WTC11 (cell line): Measurements from ENCODE around the gene DFFB. TPM values are rescaled to one million over a fixed set of nuclear protein-coding genes. Genes with fewer than 3 reads are reported as not detected.

Source experiments
- ATAC-seq: fragments of 200-7000 bp; cut with Tn5 transposase; 2 replicates; pipeline ENCODE4 v1.10.0; 2021; ENCODE audit warnings: mild to moderate bottlenecking, moderate library complexity
- CTCF ChIA-PET: fragments of 300-600 bp; sonication (Branson Sonifier 250); formaldehyde crosslinking; loops from one replicate; lab custom pipeline; 2021; ENCODE audit warnings: antibody characterized with exemption; lab: Charles Lee
- POLR2A ChIA-PET: fragments of 350-600 bp; sonication (Branson Sonifier 250); formaldehyde crosslinking; loops from one replicate; lab custom pipeline; 2021; ENCODE audit warnings: antibody characterized with exemption; lab: Charles Lee
- DNase-seq: peaks from one replicate; pipeline ENCODE4 v3.0.0; 2021; ENCODE audit warnings: low spot score
- H3K27ac Mint-ChIP-seq: 2 replicates; pipeline ENCODE4 v1.8.0; 2021; ENCODE audit warnings: mixed read lengths
- H3K27me3 Mint-ChIP-seq: 2 replicates; pipeline ENCODE4 v1.8.0; 2021; ENCODE audit warnings: low read depth, mild to moderate bottlenecking, moderate library complexity, mixed read lengths
- H3K36me3 Mint-ChIP-seq: 2 replicates; pipeline ENCODE4 v1.8.0; 2021; ENCODE audit warnings: mixed read lengths
- H3K4me1 Mint-ChIP-seq: 2 replicates; pipeline ENCODE4 v1.8.0; 2022; ENCODE audit warnings: mixed read lengths
- H3K4me3 Mint-ChIP-seq: 2 replicates; pipeline ENCODE4 v1.8.0; 2021; ENCODE audit warnings: mild to moderate bottlenecking, moderate library complexity, mixed read lengths
- H3K9me3 Mint-ChIP-seq: 2 replicates; pipeline ENCODE4 v1.8.0; 2021; ENCODE audit warnings: mixed read lengths
- ATF1 ChIP-seq: sonication (generic); formaldehyde crosslinking; IDR thresholded peaks from 2 replicates; pipeline ENCODE4 v1.8.1; 2023; ENCODE audit warnings: mild to moderate bottlenecking, moderate library complexity, missing genetic modification reagents
- CREM ChIP-seq: sonication (generic); formaldehyde crosslinking; IDR thresholded peaks from 2 replicates; pipeline ENCODE4 v1.8.1; 2022; ENCODE audit warnings: mild to moderate bottlenecking, missing genetic modification reagents, moderate library complexity
- ELF4 ChIP-seq: sonication (generic); formaldehyde crosslinking; IDR thresholded peaks from 2 replicates; pipeline ENCODE4 v1.8.1; 2022; ENCODE audit warnings: low read depth, mild to moderate bottlenecking, moderate library complexity, missing genetic modification reagents
- FOXP1 ChIP-seq: sonication (generic); formaldehyde crosslinking; IDR thresholded peaks from 2 replicates; pipeline ENCODE4 v1.8.0; 2022; ENCODE audit warnings: missing genetic modification reagents, mild to moderate bottlenecking, moderate library complexity, borderline replicate concordance
- KAT7 ChIP-seq: sonication (generic); formaldehyde crosslinking; IDR thresholded peaks from 2 replicates; pipeline ENCODE4 v1.8.1; 2023; ENCODE audit warnings: missing genetic modification reagents, mild to moderate bottlenecking, borderline replicate concordance
- MYBL2 ChIP-seq: sonication (generic); formaldehyde crosslinking; IDR thresholded peaks from 2 replicates; pipeline ENCODE4 v1.8.1; 2023; ENCODE audit warnings: mild to moderate bottlenecking, moderate library complexity, missing genetic modification reagents
- NFYB ChIP-seq: sonication (generic); formaldehyde crosslinking; conservative IDR thresholded peaks from 2 replicates; pipeline ENCODE4 v1.8.0; 2022; ENCODE audit warnings: low read depth, missing genetic modification reagents
- SMAD3 ChIP-seq: sonication (generic); formaldehyde crosslinking; IDR thresholded peaks from 2 replicates; pipeline ENCODE4 v1.8.0; 2022; ENCODE audit warnings: missing genetic modification reagents, mild to moderate bottlenecking, borderline replicate concordance
- ZNF263 ChIP-seq: sonication (generic); formaldehyde crosslinking; IDR thresholded peaks from 2 replicates; pipeline ENCODE4 v1.8.1; 2022; ENCODE audit warnings: low read depth, mild to moderate bottlenecking, moderate library complexity, missing genetic modification reagents
- total RNA-seq: library from RNA; stranded (reverse); gene quantifications from 3 replicates; pipeline ENCODE4 v1.2.3, GENCODE V29; 2021
- TF ChIP-seq, protein P1 (sequence below): sonication (generic); formaldehyde crosslinking; IDR thresholded peaks from 2 replicates; pipeline ENCODE4 v1.8.1; 2023; ENCODE audit warnings: mild to moderate bottlenecking, missing genetic modification reagents
- TF ChIP-seq, protein P2 (sequence below): sonication (generic); formaldehyde crosslinking; IDR thresholded peaks from 2 replicates; pipeline ENCODE4 v1.8.1; 2023; ENCODE audit warnings: mild to moderate bottlenecking, missing genetic modification reagents, moderate library complexity
- TF ChIP-seq, protein P3 (sequence below): fragments of 200-600 bp; IDR thresholded peaks from 2 replicates; pipeline ENCODE4 v1.8.0; 2022; ENCODE audit warnings: antibody characterized with exemption
- TF ChIP-seq, protein P4 (sequence below): sonication (generic); formaldehyde crosslinking; IDR thresholded peaks from 2 replicates; pipeline ENCODE4 v1.8.1; 2022; ENCODE audit warnings: mild to moderate bottlenecking, missing genetic modification reagents, moderate library complexity, borderline replicate concordance
- TF ChIP-seq, protein P5 (sequence below): fragments of 250-450 bp; sonication (Bioruptor Pico); conservative IDR thresholded peaks from 2 replicates; pipeline ENCODE4 v1.9.0; 2021; ENCODE audit warnings: mild to moderate bottlenecking

The DFFB gene
- total RNA-seq, 1 experiment from 2014 or later: 9.2 TPM

DNA sequence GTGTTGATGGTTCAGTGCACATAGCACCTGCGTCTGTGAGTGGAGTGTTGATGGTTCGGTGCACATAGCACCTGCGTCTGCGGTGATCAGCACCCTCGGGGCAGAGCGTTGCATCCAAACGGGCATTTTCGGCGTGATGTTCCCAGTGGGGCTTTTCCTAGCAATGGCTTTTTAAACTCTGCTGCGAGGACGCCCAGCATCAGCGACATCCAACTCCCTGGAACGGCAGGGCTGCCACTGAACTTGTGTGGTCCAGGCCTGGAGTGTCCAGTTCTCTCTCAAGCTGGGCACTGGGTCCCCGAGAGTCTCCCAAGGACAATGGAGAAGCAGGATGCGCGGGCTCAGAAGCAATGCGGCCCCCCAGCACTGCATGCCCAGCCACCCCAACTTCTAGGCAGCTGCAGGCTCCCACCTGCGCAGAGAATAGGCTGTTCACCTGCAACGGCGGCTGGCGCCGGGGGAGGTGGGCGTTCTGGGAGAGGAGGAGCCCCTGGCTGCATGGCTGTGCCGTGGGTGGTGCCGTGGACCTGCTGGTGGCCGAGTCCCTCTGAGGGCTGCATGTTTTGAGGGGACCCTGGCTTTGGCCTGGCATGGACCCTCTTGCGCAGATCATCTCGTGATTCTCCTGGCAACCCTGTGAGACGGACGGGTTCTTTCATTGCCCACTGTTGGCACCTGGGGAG is 52.9 kb downstream of the DFFB start:
- POLR2A ChIA-PET: no interaction called here
- Mint-ChIP-seq H3K36me3 (peaks cover 13% of the 10 kb centered on the region; the same call in 1 of the 2 replicates), H3K27ac (no peak overlapping the region), H3K4me1 (no peaks in the 10 kb centered on the region), H3K4me3 (no peak overlapping the region), H3K27me3 (no peaks in the 10 kb centered on the region; the same call in 1 of the 2 replicates), H3K9me3 (peaks cover 17% of the 10 kb centered on the region)
- ATAC-seq (no peak), DNase-seq (no peak)
- CTCF ChIA-PET: no interaction called here
- TF ChIP-seq ELF4 (CRISPR knock-in tag): no peak
- TF ChIP-seq NFYB (CRISPR knock-in tag): no peak
- TF ChIP-seq MYBL2 (CRISPR knock-in tag): no peak
- no peak for TF ChIP-seq ZNF263 (CRISPR knock-in tag)
- TF ChIP-seq SMAD3 (CRISPR knock-in tag): no peak
- TF ChIP-seq CREM: no peak
- no peak for TF ChIP-seq ATF1 (CRISPR knock-in tag)
- TF ChIP-seq, protein P1, sequence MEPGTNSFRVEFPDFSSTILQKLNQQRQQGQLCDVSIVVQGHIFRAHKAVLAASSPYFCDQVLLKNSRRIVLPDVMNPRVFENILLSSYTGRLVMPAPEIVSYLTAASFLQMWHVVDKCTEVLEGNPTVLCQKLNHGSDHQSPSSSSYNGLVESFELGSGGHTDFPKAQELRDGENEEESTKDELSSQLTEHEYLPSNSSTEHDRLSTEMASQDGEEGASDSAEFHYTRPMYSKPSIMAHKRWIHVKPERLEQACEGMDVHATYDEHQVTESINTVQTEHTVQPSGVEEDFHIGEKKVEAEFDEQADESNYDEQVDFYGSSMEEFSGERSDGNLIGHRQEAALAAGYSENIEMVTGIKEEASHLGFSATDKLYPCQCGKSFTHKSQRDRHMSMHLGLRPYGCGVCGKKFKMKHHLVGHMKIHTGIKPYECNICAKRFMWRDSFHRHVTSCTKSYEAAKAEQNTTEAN: no peak
- TF ChIP-seq, protein P2, sequence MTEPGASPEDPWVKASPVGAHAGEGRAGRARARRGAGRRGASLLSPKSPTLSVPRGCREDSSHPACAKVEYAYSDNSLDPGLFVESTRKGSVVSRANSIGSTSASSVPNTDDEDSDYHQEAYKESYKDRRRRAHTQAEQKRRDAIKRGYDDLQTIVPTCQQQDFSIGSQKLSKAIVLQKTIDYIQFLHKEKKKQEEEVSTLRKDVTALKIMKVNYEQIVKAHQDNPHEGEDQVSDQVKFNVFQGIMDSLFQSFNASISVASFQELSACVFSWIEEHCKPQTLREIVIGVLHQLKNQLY (CRISPR knock-in tag): no peak
- no peak for TF ChIP-seq FOXP1 (CRISPR knock-in tag)
- TF ChIP-seq, all 79 proteins: peak for 0

DNA sequence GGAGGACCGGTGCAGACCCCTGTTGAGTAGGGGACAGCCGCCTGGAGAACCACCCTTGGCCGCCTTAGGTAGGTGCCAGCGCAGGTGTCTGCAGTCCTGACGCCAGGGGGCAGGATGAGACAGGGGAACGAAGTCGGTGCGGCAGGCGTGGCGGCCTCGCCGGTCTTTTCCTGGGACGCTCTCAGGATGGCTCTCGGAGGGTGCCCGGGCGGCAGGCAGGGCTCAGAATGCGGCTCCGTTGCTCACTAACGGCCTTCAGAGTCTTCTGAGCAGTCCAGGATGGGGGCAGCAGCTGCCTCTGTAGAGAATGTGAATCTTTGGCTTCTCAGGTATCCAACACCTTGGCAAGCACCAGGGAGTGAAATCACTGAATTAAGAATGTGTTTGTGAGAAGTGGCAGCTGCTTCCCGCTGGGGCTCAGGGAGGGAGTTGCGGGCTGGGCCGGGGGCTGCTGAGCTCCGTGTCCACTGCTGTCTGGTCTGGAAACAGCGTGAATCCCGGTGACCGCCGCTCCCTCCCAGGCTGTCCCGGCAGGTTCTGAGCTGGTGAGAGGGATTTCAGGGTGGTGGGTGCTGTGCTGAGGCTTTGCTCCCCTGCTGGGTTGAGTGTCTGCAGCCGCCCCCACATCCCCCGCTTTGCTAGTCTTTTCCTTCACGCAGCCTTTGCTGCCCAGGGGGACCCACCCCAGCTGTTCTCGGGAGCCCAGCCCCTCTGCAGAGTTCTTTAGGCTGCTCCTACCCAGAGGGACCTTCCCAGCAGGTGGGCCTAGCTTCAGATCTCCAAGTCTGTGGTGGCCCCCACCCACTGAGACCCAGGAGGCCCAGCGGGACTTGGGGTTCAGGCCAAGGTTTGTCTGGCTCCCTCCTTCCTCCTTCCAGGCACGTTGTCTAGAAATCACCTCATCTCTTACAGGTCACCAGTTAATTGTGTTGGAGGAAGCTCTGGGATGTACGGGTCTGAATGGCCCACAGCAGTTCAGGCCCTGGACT is 53.9 kb downstream of the DFFB start:
- Mint-ChIP-seq H3K4me3 (no peak overlapping the region), H3K9me3 (peaks cover 21% of the 10 kb centered on the region), H3K36me3 (peaks cover 18% of the 10 kb centered on the region), H3K27me3 (peaks cover 2% of the 10 kb centered on the region; the same call in 1 of the 2 replicates), H3K27ac (no peak overlapping the region), H3K4me1 (no peaks in the 10 kb centered on the region)
- TF ChIP-seq, protein P3, sequence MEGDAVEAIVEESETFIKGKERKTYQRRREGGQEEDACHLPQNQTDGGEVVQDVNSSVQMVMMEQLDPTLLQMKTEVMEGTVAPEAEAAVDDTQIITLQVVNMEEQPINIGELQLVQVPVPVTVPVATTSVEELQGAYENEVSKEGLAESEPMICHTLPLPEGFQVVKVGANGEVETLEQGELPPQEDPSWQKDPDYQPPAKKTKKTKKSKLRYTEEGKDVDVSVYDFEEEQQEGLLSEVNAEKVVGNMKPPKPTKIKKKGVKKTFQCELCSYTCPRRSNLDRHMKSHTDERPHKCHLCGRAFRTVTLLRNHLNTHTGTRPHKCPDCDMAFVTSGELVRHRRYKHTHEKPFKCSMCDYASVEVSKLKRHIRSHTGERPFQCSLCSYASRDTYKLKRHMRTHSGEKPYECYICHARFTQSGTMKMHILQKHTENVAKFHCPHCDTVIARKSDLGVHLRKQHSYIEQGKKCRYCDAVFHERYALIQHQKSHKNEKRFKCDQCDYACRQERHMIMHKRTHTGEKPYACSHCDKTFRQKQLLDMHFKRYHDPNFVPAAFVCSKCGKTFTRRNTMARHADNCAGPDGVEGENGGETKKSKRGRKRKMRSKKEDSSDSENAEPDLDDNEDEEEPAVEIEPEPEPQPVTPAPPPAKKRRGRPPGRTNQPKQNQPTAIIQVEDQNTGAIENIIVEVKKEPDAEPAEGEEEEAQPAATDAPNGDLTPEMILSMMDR: peak; percentile 67
- TF ChIP-seq, protein P4, sequence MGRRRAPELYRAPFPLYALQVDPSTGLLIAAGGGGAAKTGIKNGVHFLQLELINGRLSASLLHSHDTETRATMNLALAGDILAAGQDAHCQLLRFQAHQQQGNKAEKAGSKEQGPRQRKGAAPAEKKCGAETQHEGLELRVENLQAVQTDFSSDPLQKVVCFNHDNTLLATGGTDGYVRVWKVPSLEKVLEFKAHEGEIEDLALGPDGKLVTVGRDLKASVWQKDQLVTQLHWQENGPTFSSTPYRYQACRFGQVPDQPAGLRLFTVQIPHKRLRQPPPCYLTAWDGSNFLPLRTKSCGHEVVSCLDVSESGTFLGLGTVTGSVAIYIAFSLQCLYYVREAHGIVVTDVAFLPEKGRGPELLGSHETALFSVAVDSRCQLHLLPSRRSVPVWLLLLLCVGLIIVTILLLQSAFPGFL (CRISPR knock-in tag): no peak
- ChIA-PET POLR2A (no interaction called here), CTCF (no interaction called here)
- peak; percentile 93 for ATAC-seq
- peak; percentile 86 for DNase-seq

DNA sequence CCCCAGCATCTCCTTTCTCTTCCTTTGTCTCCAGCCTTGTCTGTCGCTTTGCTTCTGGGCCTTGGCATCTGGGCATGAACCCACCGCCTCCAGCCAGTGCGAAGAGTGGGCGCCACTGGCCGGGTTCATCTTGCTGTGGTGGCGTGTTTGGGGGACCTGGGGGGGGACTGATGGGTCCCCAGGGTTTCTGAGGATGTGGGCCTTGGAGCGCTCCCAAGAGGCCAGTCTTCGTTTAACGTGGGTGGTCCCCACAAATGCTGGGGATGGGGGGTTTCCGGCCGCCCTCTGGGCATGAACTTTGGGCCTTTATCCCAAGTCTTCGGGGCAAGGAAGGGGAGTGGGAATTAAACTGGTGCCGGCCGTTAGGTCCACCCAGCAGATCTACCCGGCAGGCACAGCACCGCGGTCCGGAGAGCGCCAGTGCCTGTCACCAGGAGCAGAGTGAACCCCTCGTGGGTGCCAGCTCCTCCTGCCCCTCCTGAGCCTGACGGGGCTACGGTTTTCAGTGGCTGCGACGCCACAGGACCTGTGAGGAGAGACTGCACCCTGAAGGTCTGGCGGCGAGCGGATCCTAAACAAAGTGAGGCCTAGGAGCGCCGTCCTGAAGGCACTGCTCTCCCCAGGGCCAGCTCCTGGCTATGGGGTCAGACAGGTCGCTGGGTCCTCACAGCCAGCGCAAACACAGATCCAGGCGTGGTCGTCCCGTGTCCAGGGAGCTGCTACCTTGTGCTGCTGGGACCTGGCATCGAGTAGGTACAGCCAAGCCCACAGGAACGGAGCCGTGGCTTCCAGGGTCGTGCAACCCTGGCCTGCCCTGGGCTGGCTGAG is 54.9 kb downstream of the DFFB start:
- Mint-ChIP-seq H3K27ac (no peak overlapping the region), H3K9me3 (peaks cover 29% of the 10 kb centered on the region), H3K27me3 (peaks cover 4% of the 10 kb centered on the region; the same call in 1 of the 2 replicates), H3K4me1 (no peaks in the 10 kb centered on the region), H3K4me3 (no peak overlapping the region), H3K36me3 (peaks cover 26% of the 10 kb centered on the region)
- ATAC-seq: no peak
- ChIA-PET CTCF (no interaction called here), POLR2A (no interaction called here)
- no peak for DNase-seq
- TF ChIP-seq KAT7 (CRISPR knock-in tag): no peak
- TF ChIP-seq, protein P4 (CRISPR knock-in tag): no peak
- TF ChIP-seq, protein P5, sequence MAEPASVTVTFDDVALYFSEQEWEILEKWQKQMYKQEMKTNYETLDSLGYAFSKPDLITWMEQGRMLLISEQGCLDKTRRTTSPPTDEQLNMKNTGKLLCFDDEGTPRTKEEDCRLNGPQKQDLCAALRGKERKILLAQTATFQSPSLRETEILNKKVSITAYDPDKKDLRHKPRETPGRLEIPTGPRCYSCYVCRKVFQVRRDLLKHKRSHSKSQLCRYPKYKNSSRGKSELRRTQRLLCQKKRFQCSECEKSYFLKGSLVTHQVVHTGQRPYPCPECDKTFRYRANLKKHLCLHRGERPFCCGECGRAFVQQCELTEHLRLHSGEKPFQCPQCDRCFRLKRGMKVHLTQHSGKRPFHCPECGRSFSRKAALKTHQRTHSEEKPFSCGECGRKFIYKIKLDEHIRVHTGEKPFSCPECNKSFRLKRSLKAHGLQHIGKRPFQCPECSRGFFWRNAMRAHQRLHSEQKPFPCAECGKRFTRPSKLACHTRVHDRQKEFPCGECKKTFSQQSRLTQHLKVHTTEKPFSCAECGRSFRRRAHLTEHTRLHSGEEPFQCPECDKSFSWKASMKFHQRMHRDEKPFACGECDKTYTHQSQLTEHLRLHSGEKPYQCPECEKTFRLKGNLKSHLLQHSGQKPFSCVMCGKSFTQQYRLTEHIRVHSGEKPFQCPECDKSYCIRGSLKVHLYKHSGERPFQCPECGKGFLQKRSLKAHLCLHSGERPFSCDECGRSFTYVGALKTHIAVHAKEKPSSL (CRISPR knock-in tag): no peak
